B cell (primary cell): ENCODE data around the gene PCDH9.

Source experiments
- CTCF ChIP-seq: fragments of 200-600 bp; IDR thresholded peaks from one replicate; pipeline ENCODE4 v1.8.0; 2022; ENCODE audit warnings: antibody characterized with exemption, mild to moderate bottlenecking
- EZH2 ChIP-seq: IDR thresholded peaks from 2 replicates; pipeline ENCODE4 v1.6.1; 2012; ENCODE audit warnings: borderline replicate concordance, low read depth, mild to moderate bottlenecking, moderate library complexity, low read length; ENCODE audit not compliant: insufficient read depth, poor library complexity, severe bottlenecking

GRCh38 chr13:67118277-67118676 is 111.9 kb downstream of the PCDH9 start:
- TF ChIP-seq CTCF: no peak
- TF ChIP-seq EZH2: no peak
